Stimulated activated naive CD8-positive, alpha-beta T cell treated with anti-CD3 and anti-CD28 coated beads, Interleukin-15, Interleukin-2, amounts not matched to agents 100 ng/mL and 50 ng/mL, for 24 hours (primary cell): ENCODE measurements around the gene GBA3.

Source experiments
- H3K27ac Mint-ChIP-seq: one replicate; pipeline ENCODE4 v1.8.0; 2021; ENCODE audit warnings: mild to moderate bottlenecking, mixed read lengths
- H3K27me3 Mint-ChIP-seq: one replicate; pipeline ENCODE4 v1.8.0; 2021; ENCODE audit warnings: mixed read lengths
- H3K36me3 Mint-ChIP-seq: one replicate; pipeline ENCODE4 v1.8.0; 2021; ENCODE audit warnings: low read depth, mixed read lengths
- H3K4me1 Mint-ChIP-seq: one replicate; pipeline ENCODE4 v1.8.0; 2021; ENCODE audit warnings: low read depth, mixed read lengths
- H3K4me3 Mint-ChIP-seq: one replicate; pipeline ENCODE4 v1.8.0; 2021; ENCODE audit warnings: mild to moderate bottlenecking, mixed read lengths
- H3K9me3 Mint-ChIP-seq: one replicate; pipeline ENCODE4 v1.8.0; 2021; ENCODE audit warnings: mixed read lengths

GBA3 gene

GRCh38 chr4:22678940-22679854, 13.5 kb upstream of the GBA3 start:
- Mint-ChIP-seq H3K36me3 (no peaks in the 10 kb centered on the region), H3K27ac (no peak overlapping the region), H3K9me3 (no peaks in the 10 kb centered on the region), H3K4me1 (peaks cover 32% of the 10 kb centered on the region), H3K27me3 (no peaks in the 10 kb centered on the region), H3K4me3 (no peak overlapping the region)

GRCh38 chr4:22680065-22680642, 12.6 kb upstream of the GBA3 start:
- no peaks in the 10 kb centered on the region for H3K27me3 Mint-ChIP-seq
- H3K9me3 Mint-ChIP-seq = peaks cover 5% of the 10 kb centered on the region

GRCh38 chr4:22683726-22684125, 9.0 kb upstream of the GBA3 start:
- Mint-ChIP-seq H3K9me3 (peaks cover 7% of the 10 kb centered on the region), H3K4me3 (no peak overlapping the region), H3K27me3 (no peaks in the 10 kb centered on the region), H3K27ac (no peak overlapping the region), H3K36me3 (no peaks in the 10 kb centered on the region), H3K4me1 (peaks cover 7% of the 10 kb centered on the region)

More at GRCh38 chr4:22680065-22680642, 12.6 kb upstream of the GBA3 start:
- no peak overlapping the region for H3K4me3 Mint-ChIP-seq
- H3K36me3 Mint-ChIP-seq = no peaks in the 10 kb centered on the region
- H3K27ac Mint-ChIP-seq = no peak overlapping the region
- peaks cover 25% of the 10 kb centered on the region for H3K4me1 Mint-ChIP-seq

DNA sequence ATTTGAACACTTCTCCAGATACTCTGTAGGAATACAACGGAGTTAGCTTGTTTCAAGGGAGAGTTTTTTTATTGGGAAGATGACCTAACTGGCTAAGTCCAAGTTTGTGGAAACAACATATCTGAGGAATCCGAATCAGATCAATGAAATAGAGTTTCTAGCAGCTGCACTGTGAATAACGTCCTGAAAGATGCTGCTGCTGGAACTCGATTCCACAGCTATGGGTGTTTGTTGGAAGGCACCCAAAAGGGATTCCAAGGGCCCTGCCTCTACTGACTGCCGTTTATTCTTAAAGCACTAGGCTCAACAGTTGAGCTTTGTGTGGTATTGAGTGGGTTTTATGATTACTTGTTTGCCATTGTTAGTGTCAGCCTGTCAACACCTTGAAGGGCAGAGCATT, 6.6 kb upstream of the GBA3 start:
- no peak overlapping the region for H3K27ac Mint-ChIP-seq
- peaks cover 5% of the 10 kb centered on the region for H3K4me1 Mint-ChIP-seq
- H3K4me3 Mint-ChIP-seq = no peak overlapping the region
- H3K9me3 Mint-ChIP-seq = peaks cover 7% of the 10 kb centered on the region
- H3K36me3 Mint-ChIP-seq = no peaks in the 10 kb centered on the region
- H3K27me3 Mint-ChIP-seq = no peaks in the 10 kb centered on the region

- Mint-ChIP-seq H3K4me3 (no peak overlapping the region), H3K27me3 (no peaks in the 10 kb centered on the region), H3K9me3 (peaks cover 7% of the 10 kb centered on the region), H3K27ac (no peak overlapping the region), H3K36me3 (no peaks in the 10 kb centered on the region), H3K4me1 (peaks cover 5% of the 10 kb centered on the region)
Observed at GRCh38 chr4:22688236-22688635, 4.5 kb upstream of the GBA3 start.

DNA sequence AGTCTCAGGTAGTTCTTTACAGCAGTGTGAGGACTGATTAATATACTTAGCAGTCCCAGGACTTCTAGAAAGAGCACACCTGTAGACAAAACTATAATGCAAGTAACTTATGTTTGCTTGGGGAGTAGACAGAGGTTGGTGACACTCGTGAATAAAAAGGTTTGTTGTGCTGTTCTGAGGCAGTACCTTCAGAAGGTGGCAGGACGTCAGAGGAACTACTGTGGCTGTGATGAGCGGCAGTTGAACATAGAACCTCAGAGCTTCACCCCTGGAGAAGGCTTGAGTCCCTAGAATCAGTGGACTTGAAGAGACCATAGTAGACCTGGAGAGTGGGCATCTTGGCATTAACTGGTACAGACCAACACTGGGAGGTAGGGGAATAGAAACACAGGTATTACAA, 3.3 kb upstream of the GBA3 start:
- H3K4me1 Mint-ChIP-seq = peaks cover 5% of the 10 kb centered on the region
- H3K27ac Mint-ChIP-seq = no peak overlapping the region
- H3K9me3 Mint-ChIP-seq = peaks cover 7% of the 10 kb centered on the region
- H3K36me3 Mint-ChIP-seq = no peaks in the 10 kb centered on the region
- no peak overlapping the region for H3K4me3 Mint-ChIP-seq
- no peaks in the 10 kb centered on the region for H3K27me3 Mint-ChIP-seq

- Mint-ChIP-seq H3K9me3 (peaks cover under 1% of the 10 kb centered on the region), H3K4me3 (no peak overlapping the region)
Observed at GRCh38 chr4:22695029-22695428, 2.3 kb downstream of the GBA3 start.

DNA sequence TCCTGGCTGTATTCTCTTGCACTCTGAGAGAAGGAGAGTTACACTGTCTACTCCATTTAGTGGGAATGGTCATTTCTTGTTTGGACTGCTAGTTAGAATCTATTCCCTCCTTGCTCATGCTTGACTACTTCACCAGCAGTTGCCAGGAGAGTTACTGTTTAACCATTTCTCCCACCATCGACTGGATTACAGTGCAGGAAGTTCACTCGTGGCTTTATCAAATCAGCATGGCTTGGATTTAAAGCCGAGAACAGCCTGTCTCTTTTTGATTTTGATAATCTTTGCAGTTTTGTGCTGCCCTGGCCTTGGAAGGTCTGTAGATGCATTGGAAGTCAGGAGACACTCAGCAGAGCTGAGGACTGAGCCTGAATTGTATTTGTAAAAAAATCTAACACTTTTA, 3.2 kb downstream of the GBA3 start:
- H3K27me3 Mint-ChIP-seq = no peaks in the 10 kb centered on the region

More at GRCh38 chr4:22695029-22695428, 2.3 kb downstream of the GBA3 start:
- no peak overlapping the region for H3K27ac Mint-ChIP-seq
- H3K27me3 Mint-ChIP-seq = no peaks in the 10 kb centered on the region
- H3K4me1 Mint-ChIP-seq = no peaks in the 10 kb centered on the region
- no peaks in the 10 kb centered on the region for H3K36me3 Mint-ChIP-seq

GRCh38 chr4:22703912-22704311, 11.2 kb downstream of the GBA3 start:
- Mint-ChIP-seq H3K4me3 (no peak overlapping the region), H3K9me3 (peaks cover 13% of the 10 kb centered on the region), H3K36me3 (no peaks in the 10 kb centered on the region)

More for the DNA sequence above, 3.2 kb downstream of the GBA3 start:
- Mint-ChIP-seq H3K9me3 (peaks cover 8% of the 10 kb centered on the region), H3K4me1 (no peaks in the 10 kb centered on the region), H3K36me3 (no peaks in the 10 kb centered on the region), H3K4me3 (no peak overlapping the region), H3K27ac (no peak overlapping the region)

GRCh38 chr4:22707390-22707789, 14.7 kb downstream of the GBA3 start:
- Mint-ChIP-seq H3K9me3 (no peaks in the 10 kb centered on the region), H3K27me3 (peaks cover 6% of the 10 kb centered on the region), H3K36me3 (no peaks in the 10 kb centered on the region), H3K4me1 (no peaks in the 10 kb centered on the region), H3K4me3 (no peak overlapping the region), H3K27ac (no peak overlapping the region)

More at GRCh38 chr4:22703912-22704311, 11.2 kb downstream of the GBA3 start:
- Mint-ChIP-seq H3K27ac (no peak overlapping the region), H3K27me3 (peaks cover 6% of the 10 kb centered on the region), H3K4me1 (no peaks in the 10 kb centered on the region)

GRCh38 chr4:22708961-22709360, 16.2 kb downstream of the GBA3 start:
- no peaks in the 10 kb centered on the region for H3K4me1 Mint-ChIP-seq
- no peak overlapping the region for H3K27ac Mint-ChIP-seq
- no peaks in the 10 kb centered on the region for H3K36me3 Mint-ChIP-seq
- H3K9me3 Mint-ChIP-seq = no peaks in the 10 kb centered on the region
- H3K27me3 Mint-ChIP-seq = peaks cover 6% of the 10 kb centered on the region
- no peak overlapping the region for H3K4me3 Mint-ChIP-seq

DNA sequence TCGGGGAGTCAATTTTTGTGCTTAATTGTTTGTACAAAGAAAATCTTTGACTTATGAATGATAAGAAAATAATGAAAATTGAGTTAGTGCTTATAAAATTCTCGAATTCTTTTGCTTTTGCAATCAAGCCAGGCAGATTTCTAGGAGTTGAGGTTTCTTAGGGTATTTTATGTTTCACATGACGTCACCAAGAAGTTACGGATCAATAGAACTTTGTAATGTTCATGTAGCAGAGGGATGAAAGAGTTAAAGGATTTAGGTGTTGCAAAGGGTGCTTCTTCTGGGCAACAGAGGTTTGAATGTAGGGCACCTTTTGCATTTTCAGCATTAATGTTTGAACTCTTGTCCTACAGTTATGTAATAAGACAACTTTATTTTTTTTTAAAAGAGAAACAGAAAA, 19.4 kb downstream of the GBA3 start:
- Mint-ChIP-seq H3K4me3 (no peak overlapping the region), H3K27me3 (peaks cover 3% of the 10 kb centered on the region), H3K36me3 (no peaks in the 10 kb centered on the region), H3K27ac (no peak overlapping the region), H3K4me1 (no peaks in the 10 kb centered on the region), H3K9me3 (no peaks in the 10 kb centered on the region)

DNA sequence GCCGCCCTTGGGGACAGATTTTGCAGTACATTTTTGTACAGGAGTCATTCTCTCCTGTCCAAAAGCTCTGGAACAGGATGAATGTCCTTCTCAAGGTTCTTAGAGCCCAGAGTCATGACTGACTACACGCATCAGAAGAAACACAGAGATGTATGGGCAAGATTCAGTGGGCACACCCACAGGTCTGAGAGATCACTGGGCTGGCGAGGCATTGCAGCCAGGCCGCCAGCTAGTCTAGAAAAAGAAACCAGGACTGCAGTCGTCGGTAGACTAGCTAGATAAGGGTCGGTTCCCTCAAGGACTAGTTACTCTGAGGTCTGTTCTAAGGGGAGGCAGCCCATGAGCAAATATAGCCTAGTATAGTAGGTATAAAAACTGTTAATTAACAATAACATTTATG, 19.8 kb downstream of the GBA3 start:
- H3K9me3 Mint-ChIP-seq = no peaks in the 10 kb centered on the region
- H3K36me3 Mint-ChIP-seq = no peaks in the 10 kb centered on the region
- H3K27me3 Mint-ChIP-seq = no peaks in the 10 kb centered on the region
- no peak overlapping the region for H3K4me3 Mint-ChIP-seq
- no peak overlapping the region for H3K27ac Mint-ChIP-seq
- H3K4me1 Mint-ChIP-seq = no peaks in the 10 kb centered on the region

- H3K4me1 Mint-ChIP-seq = no peaks in the 10 kb centered on the region
- no peak overlapping the region for H3K27ac Mint-ChIP-seq
- H3K27me3 Mint-ChIP-seq = no peaks in the 10 kb centered on the region
- H3K9me3 Mint-ChIP-seq = no peaks in the 10 kb centered on the region
- no peaks in the 10 kb centered on the region for H3K36me3 Mint-ChIP-seq
- no peak overlapping the region for H3K4me3 Mint-ChIP-seq
Observed at GRCh38 chr4:22713841-22714240, 21.1 kb downstream of the GBA3 start.

DNA sequence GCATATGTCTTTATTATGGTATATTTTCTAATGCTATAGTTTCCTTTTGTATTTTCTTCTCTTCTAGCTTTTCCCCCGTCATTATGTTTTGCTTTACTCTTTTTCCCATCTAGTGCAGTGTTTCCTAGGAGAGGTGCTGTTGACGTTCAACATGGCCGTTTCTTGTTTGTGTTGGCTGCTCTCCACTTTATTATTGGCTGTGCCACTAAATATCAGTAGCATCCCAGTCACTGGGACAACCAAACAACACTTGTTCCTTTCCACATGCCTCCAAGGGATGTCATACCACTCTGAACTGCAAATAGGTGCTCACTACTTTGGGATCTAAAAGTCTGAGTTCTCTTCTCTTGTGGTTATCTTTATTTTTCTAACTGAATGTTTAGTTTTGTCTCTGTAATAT, 26.5 kb downstream of the GBA3 start:
- Mint-ChIP-seq H3K36me3 (no peaks in the 10 kb centered on the region), H3K4me3 (no peak overlapping the region), H3K9me3 (peaks cover 5% of the 10 kb centered on the region), H3K27ac (no peak overlapping the region), H3K27me3 (no peaks in the 10 kb centered on the region), H3K4me1 (no peaks in the 10 kb centered on the region)
